Measurements from ENCODE around the gene PCYT1A.

- TF ChIP-seq CTCF (IDR thresholded peaks at IDR 0.05) = no peak
- no peak for TF ChIP-seq POLR2A (IDR thresholded peaks at IDR 0.05)
Measured at GRCh38 chr3:196192036-196192523, 95.4 kb downstream of the PCYT1A start.

All from lower leg skin (tissue), 3 donors.